DND-41 (cell line): ENCODE measurements around the gene KCNMA1.

Experiments
- CTCF ChIP-seq: IDR thresholded peaks from 2 replicates; pipeline ENCODE4 v1.5.1; 2012; ENCODE audit warnings: borderline replicate concordance, low read length, moderate library complexity, mild to moderate bottlenecking; ENCODE audit not compliant: poor library complexity, severe bottlenecking; ENCODE audit errors: extremely low read depth
- EZH2 ChIP-seq: IDR thresholded peaks from 3 replicates; pipeline ENCODE4 v1.6.1; 2012; ENCODE audit warnings: borderline replicate concordance, low read depth, mild to moderate bottlenecking, moderate library complexity, low read length, inconsistent platforms; ENCODE audit not compliant: severe bottlenecking

- TF ChIP-seq CTCF (no peak), EZH2 (no peak)
Measured at GRCh38 chr10:77493239-77493806, 144.3 kb downstream of the KCNMA1 start.
